Activated CD4-positive, alpha-beta T cell treated with anti-CD3 and anti-CD28 coated beads, Interleukin-2, Interleukin-4, amounts not matched to agents 100 ng/mL and 50 ng/mL, durations not matched to agents 16 hours and 8 hours (primary cell): Measurements from ENCODE around the gene C11orf54.
"Not testable (repeated sequence)": the region's sequence is repeated elsewhere in the genome, so short reads cannot be mapped to it uniquely, and the experiment has no call there.

Source experiments
- DNase-seq: peaks from one replicate; pipeline ENCODE4 v3.0.0-alpha.2; 2020; ENCODE audit warnings: low spot score

C11orf54 gene

GRCh38 chr11:93766504-93766903 is 25.0 kb downstream of the C11orf54 start:
- DNase-seq, result no peak

- no peak for DNase-seq
These were observed 25.5 kb downstream of the C11orf54 start for GRCh38 chr11:93767018-93767417.

DNA sequence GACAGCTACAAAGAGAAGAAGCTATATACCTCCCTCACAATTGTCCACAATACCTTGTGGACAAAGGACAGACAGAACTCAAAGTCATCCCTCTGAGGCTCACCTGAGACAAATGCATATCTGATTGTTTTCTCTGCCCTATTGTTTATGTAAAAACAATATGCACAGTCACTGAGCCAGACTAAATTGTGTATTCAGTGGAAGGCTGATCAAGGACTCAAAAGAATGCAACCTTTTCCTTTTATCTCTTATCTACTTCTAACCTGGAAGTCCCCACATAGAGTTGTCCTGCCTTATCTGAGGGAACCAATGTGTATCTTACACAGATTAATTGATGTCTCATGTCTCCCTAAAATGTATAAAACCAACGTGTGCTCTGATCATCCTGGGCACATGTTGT is 28.7 kb downstream of the C11orf54 start:
- no peak for DNase-seq

DNA sequence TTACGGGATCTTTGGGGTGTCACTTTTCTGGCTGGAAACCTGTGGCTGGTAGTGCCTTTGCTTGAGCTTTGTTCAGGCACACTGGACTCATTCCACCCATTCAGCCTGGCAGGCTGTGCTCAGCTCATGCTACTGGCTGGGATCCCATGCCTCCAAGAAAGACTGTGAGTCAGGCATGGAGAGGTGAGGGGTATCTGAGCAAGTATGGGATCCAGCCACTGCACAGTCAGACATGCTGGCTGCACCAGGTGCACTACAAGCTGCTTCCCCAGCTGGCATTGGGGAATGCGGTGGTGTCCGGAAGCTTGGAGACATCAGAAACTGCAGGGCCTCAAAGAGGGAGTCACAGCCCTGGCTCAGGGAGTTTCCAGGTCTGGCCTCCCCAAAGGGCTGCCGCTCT is 30.7 kb downstream of the C11orf54 start:
- DNase-seq, result no peak

DNA sequence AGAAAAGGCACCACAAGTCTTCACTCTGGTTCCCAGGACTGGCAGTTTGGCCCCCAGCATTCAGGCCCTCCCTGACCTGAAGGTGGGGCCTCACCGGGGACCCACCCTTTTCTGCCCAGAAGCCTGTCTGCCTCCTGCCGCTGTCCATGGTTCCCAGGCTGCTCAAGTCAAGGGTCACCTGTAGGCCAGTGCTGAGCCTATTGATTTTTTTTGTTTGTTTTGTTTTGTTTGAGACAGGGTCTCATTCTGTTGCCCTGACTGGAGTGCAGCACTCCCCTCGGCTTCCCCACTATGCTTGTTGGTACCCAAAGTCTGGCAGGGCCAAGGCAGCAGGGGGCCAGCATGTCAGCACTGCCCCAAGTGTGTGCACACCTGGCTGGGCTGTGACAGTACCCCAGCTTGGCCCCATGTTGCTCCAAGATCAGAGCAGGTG is 31.6 kb downstream of the C11orf54 start:
- no peak for DNase-seq

DNA sequence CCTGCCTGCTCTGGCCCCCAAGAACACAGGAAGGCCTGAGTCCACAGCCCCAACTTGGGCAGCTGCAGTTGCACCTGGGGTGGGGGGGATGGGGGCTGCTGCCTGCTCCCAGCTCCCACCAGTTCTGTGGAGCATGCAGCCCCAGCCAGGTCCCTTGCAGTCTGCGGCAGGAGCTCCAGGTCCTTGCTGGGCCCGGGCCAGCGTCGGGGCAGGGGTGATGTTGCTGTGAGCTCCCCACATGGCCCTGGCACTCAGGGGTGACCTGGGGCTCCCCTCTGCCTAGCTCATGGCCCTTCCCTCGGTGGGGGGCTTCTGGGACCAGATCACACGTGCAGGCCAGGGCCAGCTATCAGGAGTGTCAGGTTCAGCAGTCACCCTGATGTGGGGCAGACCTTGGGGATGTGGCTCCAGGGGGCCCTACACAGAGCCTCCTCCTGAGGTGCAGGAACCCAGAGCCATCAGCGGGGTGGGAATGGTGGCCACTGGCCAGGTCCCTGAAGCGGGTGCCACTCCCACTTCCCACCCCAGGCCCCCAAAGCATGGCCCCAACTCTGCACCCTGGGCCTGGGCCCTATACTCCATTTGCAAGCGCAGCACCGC is 32.2 kb downstream of the C11orf54 start:
- DNase-seq, result no peak

GRCh38 chr11:93774560-93774959 is 33.1 kb downstream of the C11orf54 start:
- not testable (repeated sequence) for DNase-seq

DNA sequence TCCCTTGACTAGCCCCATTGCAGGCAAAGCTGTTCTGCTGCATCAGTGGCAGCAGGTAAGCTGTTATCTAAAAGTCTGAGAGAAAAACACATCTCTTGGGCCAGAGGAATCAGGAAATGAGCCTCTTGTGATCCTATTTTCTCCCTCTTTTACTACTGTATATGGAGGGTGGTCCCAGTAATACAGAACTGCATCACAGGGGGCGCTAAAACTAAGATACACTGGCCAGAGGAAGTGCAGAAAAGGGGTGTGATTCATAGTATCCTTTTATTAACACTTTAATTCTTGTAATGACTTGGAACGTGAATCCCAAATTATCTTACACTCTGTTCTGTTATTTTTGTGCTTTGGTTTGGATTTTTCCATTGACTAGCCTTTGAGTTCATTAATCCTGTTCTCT is 33.8 kb downstream of the C11orf54 start:
- no peak for DNase-seq

GRCh38 chr11:93783362-93783761 is 41.9 kb downstream of the C11orf54 start:
- no peak for DNase-seq

- DNase-seq, result no peak
These were observed 42.3 kb downstream of the C11orf54 start for GRCh38 chr11:93783765-93784144.

DNA sequence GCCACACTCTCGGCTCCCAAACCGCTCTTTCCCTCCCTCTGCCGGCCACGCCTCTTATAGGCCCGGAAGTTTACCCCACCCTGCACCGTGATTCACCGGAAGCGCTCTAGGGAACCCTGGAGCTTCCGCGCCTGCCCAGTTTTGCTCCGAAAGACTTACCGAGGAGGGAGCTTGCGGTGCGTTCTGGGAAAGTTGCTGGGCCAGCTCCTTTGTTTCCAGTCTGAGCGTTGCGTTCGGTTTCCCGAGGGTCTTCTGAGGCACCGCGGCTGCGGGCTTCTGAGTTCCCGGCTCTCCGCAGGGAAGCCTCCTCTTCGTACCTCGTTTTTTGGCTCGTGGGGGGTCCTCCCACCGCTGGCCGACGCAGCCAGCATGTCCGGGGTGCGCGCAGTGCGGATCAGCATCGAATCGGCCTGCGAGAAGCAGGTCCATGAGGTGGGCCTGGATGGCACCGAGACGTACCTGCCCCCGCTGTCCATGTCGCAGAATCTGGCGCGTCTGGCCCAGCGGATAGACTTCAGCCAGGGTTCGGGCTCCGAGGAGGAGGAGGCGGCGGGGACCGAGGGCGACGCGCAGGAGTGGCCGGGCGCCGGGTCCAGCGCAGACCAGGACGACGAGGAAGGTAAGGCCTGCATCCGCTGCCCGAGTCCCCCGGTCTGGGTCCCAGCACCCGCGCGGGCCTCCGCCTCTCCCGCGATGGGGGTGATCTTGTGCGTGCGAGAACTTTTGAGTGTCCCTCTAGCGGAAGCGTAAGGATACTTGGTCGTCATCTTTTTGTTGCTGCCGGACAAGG is 42.9 kb downstream of the C11orf54 start, which contains the start of gene MED17:
Gene MED17 (plus strand): TSS at position 138 of the 790 bp plus-strand sequence. CDS start 232 bp downstream, at position 370.
- peak; percentile 95 for DNase-seq

GRCh38 chr11:93784935-93785360 is 43.5 kb downstream of the C11orf54 start:
- DNase-seq, result peak; percentile 39

- no peak for DNase-seq
These were observed 50.0 kb downstream of the C11orf54 start for GRCh38 chr11:93791493-93791892.

DNA sequence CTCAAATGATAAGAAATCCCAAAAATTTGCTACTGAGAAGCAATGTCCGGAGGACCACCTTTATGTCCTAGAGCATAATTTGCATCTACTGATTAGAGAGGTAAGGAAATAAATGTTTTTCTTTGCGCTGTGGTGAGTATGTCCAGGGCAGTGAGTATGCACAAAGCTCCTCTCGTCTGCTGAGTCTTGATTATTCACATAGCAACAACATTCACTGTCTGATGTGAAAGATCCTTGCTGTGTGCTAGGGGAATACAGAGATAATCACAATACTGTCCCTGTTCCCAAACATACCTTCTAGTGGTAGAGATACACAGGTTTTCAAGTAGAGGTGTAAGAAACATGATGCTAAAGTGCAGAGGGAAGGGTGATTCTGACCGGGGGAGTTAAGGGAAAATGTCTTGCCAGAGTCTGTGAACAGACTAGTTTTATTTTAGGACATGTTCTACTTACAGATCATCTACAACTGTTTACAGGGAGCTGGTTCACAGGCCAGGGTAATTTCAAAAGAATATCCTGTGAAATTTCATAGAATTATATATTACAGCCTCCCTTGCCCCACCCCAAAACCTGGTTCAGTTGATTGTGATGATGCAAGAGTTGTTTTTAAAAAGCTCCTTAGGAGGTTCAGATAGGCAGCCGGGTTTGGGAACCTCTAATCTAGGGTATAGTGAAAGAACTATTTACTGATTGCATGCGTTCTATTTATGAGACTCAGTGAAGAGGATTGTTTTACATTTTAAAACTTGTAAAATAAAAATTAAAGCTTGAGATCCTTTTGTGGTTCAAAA is 55.2 kb downstream of the C11orf54 start:
- no peak for DNase-seq

GRCh38 chr11:93801366-93801765 is 59.9 kb downstream of the C11orf54 start:
- no peak for DNase-seq

- no peak for DNase-seq
These were observed 63.4 kb downstream of the C11orf54 start for GRCh38 chr11:93804879-93805278.

- DNase-seq, result no peak
These were observed 66.5 kb downstream of the C11orf54 start for GRCh38 chr11:93807980-93808379.

DNA sequence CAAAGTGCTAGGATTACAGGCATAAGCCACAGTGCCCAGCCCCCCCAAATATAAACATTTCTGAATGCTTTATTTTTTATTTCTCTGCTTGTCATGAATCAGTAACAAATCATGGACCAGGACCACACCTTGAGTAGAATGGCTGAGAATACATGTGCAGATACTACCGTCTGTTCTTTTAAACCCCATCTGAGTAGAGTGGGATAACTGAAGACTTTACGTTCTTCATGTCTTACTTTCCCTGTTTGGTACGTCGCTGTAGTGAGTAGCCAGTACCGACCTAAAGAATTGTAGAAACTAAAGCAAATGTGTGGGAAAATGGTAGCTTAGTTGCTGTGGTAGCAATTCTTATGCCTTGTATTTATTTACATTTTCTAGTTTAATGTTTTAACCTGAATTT is 72.5 kb downstream of the C11orf54 start:
- DNase-seq, result no peak
